GM10847 (cell line): Measurements from ENCODE around the gene PRDX1.

Source experiments
- POLR2A ChIP-seq: IDR thresholded peaks from 2 replicates; pipeline ENCODE4 v1.6.1; 2011; ENCODE audit not compliant: insufficient read length; ENCODE audit errors: extremely low read depth

PRDX1 gene

DNA sequence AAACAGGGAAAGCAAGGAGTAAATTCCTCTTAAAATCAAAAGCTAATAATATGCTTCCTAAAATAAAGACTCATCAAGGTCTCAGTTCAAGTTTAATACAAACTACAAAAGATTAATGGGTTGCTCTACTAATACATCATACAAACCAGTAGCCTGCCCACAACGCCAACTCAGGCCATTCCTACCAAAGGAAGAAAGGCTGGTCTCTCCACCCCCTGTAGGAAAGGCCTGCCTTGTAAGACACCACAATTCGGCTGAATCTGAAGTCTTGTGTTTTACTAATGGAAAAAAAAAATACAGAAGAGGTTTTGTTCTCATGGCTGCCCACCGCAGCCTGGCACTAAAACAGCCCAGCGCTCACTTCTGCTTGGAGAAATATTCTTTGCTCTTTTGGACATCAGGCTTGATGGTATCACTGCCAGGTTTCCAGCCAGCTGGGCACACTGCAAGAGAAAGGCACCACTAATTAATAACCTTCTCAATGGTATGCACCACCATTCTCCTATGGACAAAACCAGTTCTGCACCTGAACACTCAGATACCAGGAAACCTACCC, 10.6 kb downstream of the PRDX1 start:
- TF ChIP-seq POLR2A, result no peak

DNA sequence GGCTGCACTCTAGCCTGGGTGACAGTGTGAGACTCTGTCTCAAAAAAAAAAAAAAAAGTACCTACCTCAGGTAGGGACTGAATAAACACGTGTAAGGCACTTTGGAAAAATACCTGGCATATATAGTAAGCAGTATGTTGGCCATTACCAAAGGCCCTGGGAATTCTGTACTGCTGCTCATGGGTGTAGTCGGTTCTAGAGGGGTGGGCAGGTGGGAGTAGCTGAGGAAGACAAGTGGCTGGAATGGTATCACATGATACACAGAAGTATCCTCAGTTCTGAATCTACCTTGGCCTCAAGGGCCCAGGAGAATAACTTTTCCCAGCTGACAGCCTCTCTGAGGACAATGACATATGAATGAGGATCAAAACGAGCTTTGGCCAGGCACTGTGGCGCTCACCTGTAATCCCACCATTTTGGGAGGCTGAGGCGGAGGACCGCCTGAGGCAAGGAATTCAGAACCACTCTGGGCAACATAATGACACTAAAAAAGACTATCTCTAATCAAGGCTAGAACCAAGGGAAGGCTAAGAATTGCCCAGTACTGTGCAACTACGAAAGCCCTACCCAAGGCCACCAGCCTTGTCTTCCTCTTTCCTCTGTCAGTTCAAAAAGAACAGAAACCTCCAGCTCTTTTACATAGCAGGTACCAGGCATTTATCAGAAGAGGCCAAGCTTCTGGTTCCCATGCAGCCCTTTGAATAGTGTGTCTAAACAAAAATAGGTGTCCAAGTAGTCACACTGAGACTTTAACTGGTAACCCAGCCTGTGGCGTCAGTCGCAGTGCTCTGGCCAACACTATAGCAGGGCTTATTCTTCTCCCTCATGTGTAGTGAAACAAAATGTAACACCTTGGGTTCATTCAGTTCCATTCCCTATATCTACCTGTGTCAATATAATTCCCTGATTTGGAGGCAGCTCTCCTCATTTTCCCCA, 11.4 kb downstream of the PRDX1 start:
- TF ChIP-seq POLR2A, result no peak

DNA sequence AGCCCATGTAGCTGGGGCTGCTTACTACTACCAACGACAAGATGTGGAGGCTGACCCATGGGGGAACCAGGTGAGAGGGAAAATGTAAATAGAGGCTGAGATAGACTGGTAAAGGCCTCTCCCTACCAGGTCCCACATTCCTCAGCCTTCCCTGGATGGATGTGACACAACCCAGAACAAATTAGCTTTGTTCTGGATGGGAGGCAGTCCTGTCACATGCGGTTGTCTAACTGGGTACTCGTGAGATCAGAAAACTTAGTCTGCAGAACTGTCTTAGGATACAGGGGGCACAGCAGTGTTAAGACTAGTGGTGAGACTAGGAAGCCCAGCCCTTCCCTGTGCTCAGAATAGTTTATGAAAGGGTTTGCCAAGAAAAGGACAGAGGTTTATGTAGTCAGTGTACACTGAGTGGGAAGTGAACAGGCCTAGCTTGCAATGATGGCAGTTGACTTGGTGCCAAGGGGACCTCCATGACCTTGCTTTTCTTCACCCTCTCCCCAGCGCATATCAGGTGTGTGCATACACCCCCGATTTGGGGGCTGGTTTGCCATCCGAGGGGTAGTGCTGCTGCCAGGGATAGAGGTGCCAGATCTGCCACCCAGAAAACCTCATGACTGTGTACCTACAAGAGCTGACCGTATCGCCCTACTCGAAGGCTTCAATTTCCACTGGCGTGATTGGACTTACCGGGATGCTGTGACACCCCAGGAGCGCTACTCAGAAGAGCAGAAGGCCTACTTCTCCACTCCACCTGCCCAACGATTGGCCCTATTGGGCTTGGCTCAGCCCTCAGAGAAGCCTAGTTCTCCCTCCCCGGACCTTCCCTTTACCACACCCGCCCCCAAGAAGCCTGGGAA, 13.2 kb downstream of the PRDX1 start:
- peak; percentile 1 for TF ChIP-seq POLR2A

DNA sequence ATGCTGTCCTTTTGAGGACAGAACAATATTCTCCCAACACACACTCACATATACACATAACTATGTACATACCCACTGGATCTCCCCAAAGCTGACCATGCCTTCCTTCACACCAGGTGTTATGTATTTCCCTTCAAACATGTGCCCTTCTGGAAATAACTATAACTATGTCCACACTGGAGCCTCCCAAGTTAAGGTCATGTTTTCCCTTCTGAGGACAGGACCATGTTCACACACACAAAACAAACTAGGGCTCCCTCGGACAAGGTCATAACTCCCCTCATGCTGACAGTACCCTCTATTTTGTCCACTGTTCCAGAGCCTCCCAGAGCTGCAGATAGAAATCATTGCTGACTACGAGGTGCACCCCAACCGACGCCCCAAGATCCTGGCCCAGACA, 13.8 kb downstream of the PRDX1 start:
- peak; percentile 4 for TF ChIP-seq POLR2A

- TF ChIP-seq POLR2A, result no peak
Measured at GRCh38 chr1:45507195-45507594, 14.5 kb downstream of the PRDX1 start.

DNA sequence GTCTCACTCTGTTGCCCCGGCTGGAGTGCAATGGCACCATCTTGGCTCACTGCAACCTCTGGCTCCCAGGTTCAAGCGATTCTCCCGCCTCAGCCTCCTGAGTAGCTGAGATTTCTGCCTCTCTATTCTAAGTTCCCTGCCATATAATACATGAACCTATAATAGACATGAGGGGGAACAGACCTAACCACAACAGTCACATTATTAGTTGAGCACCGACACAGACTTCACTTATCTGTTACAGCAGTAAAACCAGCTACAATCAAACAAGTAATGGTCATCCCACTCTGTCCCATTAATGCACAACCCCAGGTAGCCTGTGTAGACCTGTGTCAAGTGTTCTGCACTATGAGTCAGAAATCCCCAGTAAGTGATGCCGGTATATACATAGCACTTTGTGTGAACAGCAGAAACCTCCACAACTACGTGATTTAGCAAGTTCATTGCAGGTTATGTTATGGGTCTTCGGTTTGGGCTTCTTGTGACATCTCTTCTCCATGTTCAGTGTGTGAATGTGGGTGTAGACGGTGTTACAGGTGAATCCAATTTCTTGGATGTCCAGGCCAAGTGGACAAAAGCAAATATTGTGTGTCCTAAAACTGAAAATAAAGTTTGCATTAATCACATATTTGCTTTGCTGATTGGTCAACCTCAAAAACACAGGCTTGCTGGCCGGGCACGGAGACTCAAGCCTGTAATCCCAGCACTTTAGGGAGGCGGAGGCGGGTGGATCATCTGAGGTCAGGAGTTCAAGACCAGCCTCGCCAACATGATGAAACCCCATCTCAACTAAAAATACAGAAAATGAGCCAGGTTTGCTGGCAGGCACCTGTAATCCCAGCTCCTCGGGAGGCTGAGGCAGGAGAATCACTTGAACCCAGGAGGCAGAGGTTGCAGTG, 18.0 kb downstream of the PRDX1 start:
- TF ChIP-seq POLR2A, result no peak

DNA sequence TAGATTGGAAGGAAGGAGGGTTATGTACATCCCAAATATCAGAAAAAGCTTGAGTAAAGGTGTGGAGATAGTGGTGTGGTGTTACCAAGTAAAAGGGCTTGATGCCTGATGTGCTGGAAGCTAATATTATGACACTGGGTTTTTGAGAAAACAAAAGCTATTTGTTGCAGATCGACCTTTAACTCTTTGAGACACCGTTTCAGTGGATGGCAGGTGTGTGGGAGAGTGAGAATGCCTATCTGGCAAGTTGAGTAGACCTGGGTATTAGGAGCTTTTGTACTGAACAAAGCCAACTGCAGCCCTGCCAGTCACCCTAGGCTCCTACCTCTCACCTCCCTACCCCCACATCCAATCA, 20.2 kb downstream of the PRDX1 start:
- no peak for TF ChIP-seq POLR2A

GRCh38 chr1:45499415-45499769, 22.3 kb downstream of the PRDX1 start:
- no peak for TF ChIP-seq POLR2A

GRCh38 chr1:45498279-45498678, 23.4 kb downstream of the PRDX1 start:
- no peak for TF ChIP-seq POLR2A

DNA sequence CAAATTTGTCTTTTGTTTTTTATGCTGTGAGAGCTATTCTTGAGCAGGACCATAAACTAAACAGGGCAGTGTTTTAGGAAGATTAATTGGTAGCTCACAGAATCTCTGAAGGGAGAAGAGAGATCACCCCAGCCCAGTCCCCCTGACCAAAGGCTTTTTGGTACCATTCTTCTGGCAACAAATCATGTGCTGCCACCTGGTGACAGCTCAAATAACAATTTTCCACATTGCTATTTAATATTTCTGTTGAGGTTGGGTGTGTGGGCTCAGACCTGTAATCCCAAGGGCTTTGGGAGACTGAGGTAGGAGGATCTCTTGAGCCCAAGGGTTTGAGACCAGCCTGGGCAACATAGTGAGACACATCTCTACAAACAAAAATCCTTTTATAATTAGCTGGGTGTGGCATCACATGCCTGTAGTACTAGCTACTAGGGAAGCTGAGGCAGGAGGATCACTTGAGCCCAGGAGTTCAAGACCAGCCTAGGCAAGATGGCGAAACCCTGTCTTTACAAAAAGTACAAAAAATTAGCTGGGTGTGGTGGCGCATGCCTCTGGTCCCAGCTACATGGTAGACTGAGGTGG, 28.5 kb downstream of the PRDX1 start:
- TF ChIP-seq POLR2A, result no peak

DNA sequence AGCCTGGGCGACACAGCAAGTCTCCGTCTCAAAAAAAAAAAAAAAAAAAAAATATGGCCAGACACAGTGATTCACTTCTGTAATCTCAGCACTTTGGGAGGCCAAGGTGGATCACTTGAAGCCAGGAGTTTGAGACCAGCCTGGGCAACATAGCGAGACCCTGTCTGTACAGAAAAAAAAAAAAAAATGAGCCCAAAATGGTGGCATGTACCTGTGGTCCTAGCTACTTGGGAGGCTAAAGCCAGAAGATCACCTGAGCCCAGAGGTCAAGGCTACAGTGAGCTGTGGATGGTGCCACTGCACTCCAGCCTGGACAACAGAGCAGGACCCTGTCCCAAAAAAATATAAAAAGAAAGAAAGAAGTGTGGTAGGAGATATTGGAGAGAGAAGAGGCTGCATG, 29.0 kb downstream of the PRDX1 start:
- no peak for TF ChIP-seq POLR2A

GRCh38 chr1:45491487-45492260, 30.0 kb downstream of the PRDX1 start:
- TF ChIP-seq POLR2A, result no peak

GRCh38 chr1:45490626-45491486, 30.8 kb downstream of the PRDX1 start, which contains the start of gene TESK2:
TESK2 (minus strand) TSS chr1:45491163; CDS start chr1:45457785, 33,378 bp downstream.
- peak; percentile 88 for TF ChIP-seq POLR2A
